Astrocyte (in vitro differentiated cells and primary cell): Measurements from ENCODE around the gene DBP.
"Not testable (repeated sequence)": the region's sequence is repeated elsewhere in the genome, so short reads cannot be mapped to it uniquely, and the experiment has no call there.

Source experiments
- EZH2 ChIP-seq: IDR thresholded peaks from 2 replicates; pipeline ENCODE4 v1.6.1; 2012; ENCODE audit warnings: mild to moderate bottlenecking, low read length, inconsistent platforms; ENCODE audit not compliant: insufficient read depth
- TF ChIP-seq, protein P1 (sequence below): IDR thresholded peaks from 2 replicates; pipeline ENCODE4 v1.5.1; 2011; ENCODE audit warnings: low read depth, mild to moderate bottlenecking, inconsistent platforms, low read length, moderate library complexity; ENCODE audit not compliant: insufficient read depth

DNA sequence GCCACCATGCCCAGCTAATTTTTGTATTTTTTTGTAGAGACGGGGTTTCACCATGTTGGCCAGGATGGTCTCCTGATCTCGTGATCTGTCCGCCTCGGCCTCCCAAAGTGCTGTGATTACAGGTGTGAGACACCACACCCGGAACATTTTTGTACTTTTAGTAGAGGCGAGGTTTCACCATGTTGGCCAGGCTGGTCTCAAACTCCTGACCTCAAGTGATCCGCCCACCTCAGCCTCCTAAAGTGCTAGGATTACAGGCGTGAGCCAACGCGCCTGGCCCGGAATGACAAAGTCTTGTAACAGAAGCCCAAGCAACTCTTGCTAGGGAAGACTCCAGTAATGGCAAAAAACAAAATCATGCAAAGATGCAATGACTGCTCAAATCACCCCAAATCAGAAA, 4.9 kb downstream of the DBP start:
- TF ChIP-seq, protein P1, sequence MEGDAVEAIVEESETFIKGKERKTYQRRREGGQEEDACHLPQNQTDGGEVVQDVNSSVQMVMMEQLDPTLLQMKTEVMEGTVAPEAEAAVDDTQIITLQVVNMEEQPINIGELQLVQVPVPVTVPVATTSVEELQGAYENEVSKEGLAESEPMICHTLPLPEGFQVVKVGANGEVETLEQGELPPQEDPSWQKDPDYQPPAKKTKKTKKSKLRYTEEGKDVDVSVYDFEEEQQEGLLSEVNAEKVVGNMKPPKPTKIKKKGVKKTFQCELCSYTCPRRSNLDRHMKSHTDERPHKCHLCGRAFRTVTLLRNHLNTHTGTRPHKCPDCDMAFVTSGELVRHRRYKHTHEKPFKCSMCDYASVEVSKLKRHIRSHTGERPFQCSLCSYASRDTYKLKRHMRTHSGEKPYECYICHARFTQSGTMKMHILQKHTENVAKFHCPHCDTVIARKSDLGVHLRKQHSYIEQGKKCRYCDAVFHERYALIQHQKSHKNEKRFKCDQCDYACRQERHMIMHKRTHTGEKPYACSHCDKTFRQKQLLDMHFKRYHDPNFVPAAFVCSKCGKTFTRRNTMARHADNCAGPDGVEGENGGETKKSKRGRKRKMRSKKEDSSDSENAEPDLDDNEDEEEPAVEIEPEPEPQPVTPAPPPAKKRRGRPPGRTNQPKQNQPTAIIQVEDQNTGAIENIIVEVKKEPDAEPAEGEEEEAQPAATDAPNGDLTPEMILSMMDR, result not testable (repeated sequence)
- not testable (repeated sequence) for TF ChIP-seq EZH2
